ENCODE data around the gene TRPM2. TPM values are rescaled to one million over a fixed set of nuclear protein-coding genes. Genes with fewer than 3 reads are reported as not detected.

Gene TRPM2
- total RNA-seq, 1 experiment from 2014 or later = 0.26 TPM

- intact Hi-C loops (cut with micrococcal nuclease; ENCODE audit: unreplicated experiment) = no loop called here
- POLR2A ChIA-PET = no interaction called here
- TF ChIP-seq CTCF (IDR thresholded peaks at IDR 0.05) (no peak), POLR2AphosphoS5 (IDR thresholded peaks at IDR 0.05; ENCODE audit: low read depth, low read length) (no peak), REST (IDR thresholded peaks at IDR 0.05; ENCODE audit: insufficient read depth in 1 of 2, low read depth in 2 of 2, low read length in 1 of 2) (no peak), SIN3A (IDR thresholded peaks at IDR 0.05; ENCODE audit: borderline replicate concordance, insufficient read depth, low read depth, low read length) (no peak), TCF7L2 (IDR thresholded peaks at IDR 0.05; ENCODE audit: low read depth, low read length) (no peak)
Observed at GRCh38 chr21:44382536-44382935, 29.1 kb downstream of the TRPM2 start.

DNA sequence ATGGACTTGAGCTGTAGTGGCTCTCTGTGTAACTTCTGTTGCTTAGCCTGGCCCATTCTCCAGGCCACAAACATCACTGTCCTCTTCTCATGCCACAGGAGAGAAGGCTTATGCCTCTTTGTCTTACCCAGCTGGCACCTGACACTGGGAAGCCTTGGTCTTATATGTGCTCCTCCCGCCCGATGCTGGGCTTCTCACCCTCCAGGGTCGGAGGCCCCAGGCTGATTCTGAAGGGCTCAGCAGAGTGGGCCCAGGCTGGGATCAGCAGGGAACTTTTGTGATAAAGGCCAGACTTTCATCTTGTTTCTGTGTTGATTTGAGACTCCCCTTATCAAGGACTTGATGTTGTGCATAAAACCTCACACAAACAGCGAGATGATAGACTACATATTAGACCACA, 29.8 kb downstream of the TRPM2 start:
- no peaks in the 10 kb centered on the region for H3K4me1 ChIP-seq (ENCODE audit: control insufficient read depth, insufficient read depth, low read length)
- intact Hi-C loops (cut with micrococcal nuclease; ENCODE audit: unreplicated experiment) = no loop called here
- no peaks in the 10 kb centered on the region for H3K9me3 ChIP-seq (ENCODE audit: control insufficient read depth, insufficient read depth, low read depth, low read length)
- no peaks in the 10 kb centered on the region for H3K36me3 ChIP-seq (ENCODE audit: control insufficient read depth, insufficient read depth, low read length)
- no peak overlapping the region for H3K4me3 ChIP-seq (ENCODE audit: low read depth in 2 of 2, low read length in 2 of 2)
- ATAC-seq (no peak), DNase-seq (ENCODE audit: low read depth, low spot score) (no peak)
- in situ Hi-C loops (cut with HindIII; ENCODE audit: low pct_unique_long_range_greater_than_20kb, low sequenced_read_pairs) = no loop called here
- CTCF ChIA-PET = no interaction called here
- no peak for TF ChIP-seq CTCF (IDR thresholded peaks at IDR 0.05)
- TF ChIP-seq TCF7L2 (IDR thresholded peaks at IDR 0.05; ENCODE audit: low read depth, low read length) = no peak
- TF ChIP-seq REST (IDR thresholded peaks at IDR 0.05; ENCODE audit: insufficient read depth in 1 of 2, low read depth in 2 of 2, low read length in 1 of 2) = no peak
- no peak for TF ChIP-seq POLR2AphosphoS5 (IDR thresholded peaks at IDR 0.05; ENCODE audit: low read depth, low read length)
- TF ChIP-seq SIN3A (IDR thresholded peaks at IDR 0.05; ENCODE audit: borderline replicate concordance, insufficient read depth, low read depth, low read length) = no peak
- POLR2A ChIA-PET = no interaction called here
- no peaks in the 10 kb centered on the region for H3K27me3 ChIP-seq (ENCODE audit: control insufficient read depth, insufficient read depth, low read length)
- BruUV-seq (replicated peaks) = no TSS peak
- H3K27ac ChIP-seq (ENCODE audit: low read length) = no peak overlapping the region

More at GRCh38 chr21:44382536-44382935, 29.1 kb downstream of the TRPM2 start:
- Histone ChIP-seq H3K4me3 (ENCODE audit: low read depth in 2 of 2, low read length in 2 of 2) (no peak overlapping the region), H3K27me3 (ENCODE audit: control insufficient read depth, insufficient read depth, low read length) (no peaks in the 10 kb centered on the region), H3K9me3 (ENCODE audit: control insufficient read depth, insufficient read depth, low read depth, low read length) (no peaks in the 10 kb centered on the region), H3K4me1 (ENCODE audit: control insufficient read depth, insufficient read depth, low read length) (no peaks in the 10 kb centered on the region), H3K36me3 (ENCODE audit: control insufficient read depth, insufficient read depth, low read length) (no peaks in the 10 kb centered on the region), H3K27ac (ENCODE audit: low read length) (no peak overlapping the region)
- ATAC-seq (no peak), DNase-seq (ENCODE audit: low read depth, low spot score) (no peak)
- BruUV-seq (replicated peaks) = no TSS peak
- in situ Hi-C loops (cut with HindIII; ENCODE audit: low pct_unique_long_range_greater_than_20kb, low sequenced_read_pairs) = no loop called here
- CTCF ChIA-PET = no interaction called here
